Thyroid gland (tissue), 4 donors: ENCODE data around the gene C19orf25.

Experiments
- CTCF ChIP-seq, 6 experiments: fragments of 200-600 bp in 3 of 6; fragments of 450-650 bp in 3 of 6; sonication (generic) in 3 of 6; IDR thresholded peaks; one replicate each; pipeline ENCODE4 v1.5.1; 2016 to 2019; ENCODE audit warnings: antibody characterized with exemption in 6 of 6, mild to moderate bottlenecking in 2 of 6, inconsistent platforms in 1 of 6, moderate library complexity in 1 of 6
- POLR2A ChIP-seq, 2 donors: fragments of 450-650 bp; IDR thresholded peaks; one replicate each; pipeline ENCODE4 v1.6.1; 2017; ENCODE audit warnings: antibody characterized with exemption in 2 of 2, mild to moderate bottlenecking in 2 of 2, moderate library complexity in 1 of 2

- TF ChIP-seq CTCF (IDR thresholded peaks at IDR 0.05) = no peak
- no peak for TF ChIP-seq POLR2A (IDR thresholded peaks at IDR 0.05)
Measured at GRCh38 chr19:1472231-1473084, 6.6 kb downstream of the C19orf25 start.
